Measurements from ENCODE around the gene FERMT3.
"Not testable (repeated sequence)": the region's sequence is repeated elsewhere in the genome, so short reads cannot be mapped to it uniquely, and the experiment has no call there.

FERMT3 gene

DNA sequence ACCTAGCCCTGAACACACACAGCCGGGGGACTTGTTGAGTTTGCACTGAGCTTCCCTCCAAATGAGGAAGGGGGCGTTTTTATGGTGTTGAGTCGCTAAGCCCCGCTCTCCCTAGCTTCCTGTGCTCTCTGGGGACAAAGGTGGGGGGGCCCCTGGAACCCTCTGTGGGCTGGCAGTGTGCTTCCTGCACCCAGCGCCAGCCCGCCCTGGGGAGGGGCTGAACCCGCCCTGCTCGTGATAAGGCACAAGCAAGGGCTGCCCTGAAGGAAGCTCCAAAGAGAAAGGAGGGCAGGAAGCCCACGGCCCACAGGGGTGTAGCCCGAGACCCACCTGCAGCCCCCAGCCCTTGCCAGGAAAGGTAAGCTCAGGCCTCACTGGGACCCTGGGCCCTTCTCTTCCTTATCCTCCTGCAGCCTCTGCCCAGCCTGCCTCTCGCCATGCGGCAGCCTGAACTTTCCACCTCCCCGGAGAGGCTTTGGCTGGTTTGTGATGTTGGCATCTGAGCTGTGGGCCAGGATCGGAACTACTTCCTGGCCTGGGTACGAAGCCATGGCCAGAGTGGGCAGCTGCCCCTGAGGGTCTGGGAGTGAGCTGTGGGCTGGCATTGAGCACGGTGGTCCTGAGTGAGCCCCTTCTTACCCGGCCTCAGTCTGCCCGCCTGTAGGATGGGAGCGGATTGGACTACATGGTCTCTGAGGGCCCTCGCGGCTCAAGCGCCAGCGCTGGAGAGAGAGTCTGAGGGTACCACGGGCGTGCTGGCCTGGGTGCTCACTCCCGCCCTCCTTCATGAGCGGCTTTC, at the start of gene FERMT3:
Gene FERMT3, plus strand, starts transcription at position 265 of the 799 bp plus-strand sequence. CDS start 644 bp downstream, outside the sequence.
- FAIRE-seq = no peak
- no peak for DNase-seq (ENCODE audit: low spot score)

- no peak for DNase-seq (ENCODE audit: low spot score)
- FAIRE-seq = no peak
Measured at GRCh38 chr11:64157631-64158394, 48.7 kb upstream of the FERMT3 start.

GRCh38 chr11:64161037-64161436, 45.5 kb upstream of the FERMT3 start:
- FAIRE-seq (no peak), DNase-seq (ENCODE audit: low spot score) (no peak)

- FAIRE-seq = not testable (repeated sequence)
Measured at GRCh38 chr11:64162769-64163168, 43.8 kb upstream of the FERMT3 start.

DNA sequence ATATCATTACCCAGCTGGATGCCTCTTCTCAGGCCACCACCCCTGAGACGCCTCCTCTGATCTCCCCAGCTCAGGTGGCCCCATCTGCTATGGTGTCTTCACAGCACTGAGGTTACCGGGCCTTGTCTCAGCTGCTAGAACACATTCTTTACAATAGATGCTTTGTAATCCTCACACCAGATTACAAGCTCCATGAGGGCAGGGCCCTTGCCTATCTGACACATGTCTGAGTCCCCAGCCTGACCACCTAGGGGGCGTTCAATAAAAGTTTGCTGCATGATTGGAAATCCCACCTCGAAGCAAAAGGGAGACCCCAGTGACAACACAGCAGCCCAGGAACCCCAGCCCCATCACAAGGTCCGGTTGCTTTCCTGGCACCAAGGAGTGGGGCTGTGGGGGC, 42.6 kb upstream of the FERMT3 start:
- DNase-seq (ENCODE audit: low spot score) (no peak), FAIRE-seq (no peak)

More at GRCh38 chr11:64162769-64163168, 43.8 kb upstream of the FERMT3 start:
- not testable (repeated sequence) for DNase-seq (ENCODE audit: low spot score)

- FAIRE-seq (no peak), DNase-seq (ENCODE audit: low spot score) (no peak)
Measured at GRCh38 chr11:64164392-64165312, 41.9 kb upstream of the FERMT3 start.

- no peak for FAIRE-seq
- peak; percentile 45 for DNase-seq (ENCODE audit: low spot score)
Measured at GRCh38 chr11:64165481-64165841, 41.1 kb upstream of the FERMT3 start.

GRCh38 chr11:64165842-64166635, 40.5 kb upstream of the FERMT3 start, which contains the start of gene MACROD1:
Gene MACROD1 (minus strand): TSS chr11:64166113. CDS start chr11:64165994, 119 bp downstream.
- no peak for FAIRE-seq
- peak; percentile 93 for DNase-seq (ENCODE audit: low spot score)

DNA sequence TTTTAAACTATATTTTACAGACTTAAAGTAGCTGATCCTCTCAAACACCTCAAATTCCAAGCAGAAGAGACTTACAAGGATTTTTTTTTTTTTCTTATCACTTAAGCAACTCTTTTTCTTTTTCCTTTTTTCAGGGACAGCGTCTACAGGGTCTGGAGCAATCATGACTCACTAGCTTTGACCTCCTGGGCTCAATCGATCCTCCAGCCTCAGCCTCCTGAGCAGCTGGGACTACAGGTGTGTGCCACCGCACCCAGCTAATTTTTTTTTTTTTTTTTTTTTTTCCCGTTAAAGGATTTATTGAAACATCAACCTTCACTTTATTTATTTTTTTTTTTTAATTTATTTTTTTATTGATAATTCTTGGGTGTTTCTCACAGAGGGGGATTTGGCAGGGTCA, 36.1 kb upstream of the FERMT3 start:
- DNase-seq (ENCODE audit: low spot score) = no peak
- FAIRE-seq = no peak

- DNase-seq (ENCODE audit: low spot score) = no peak
- no peak for FAIRE-seq
Measured at GRCh38 chr11:64173616-64174355, 32.7 kb upstream of the FERMT3 start.

DNA sequence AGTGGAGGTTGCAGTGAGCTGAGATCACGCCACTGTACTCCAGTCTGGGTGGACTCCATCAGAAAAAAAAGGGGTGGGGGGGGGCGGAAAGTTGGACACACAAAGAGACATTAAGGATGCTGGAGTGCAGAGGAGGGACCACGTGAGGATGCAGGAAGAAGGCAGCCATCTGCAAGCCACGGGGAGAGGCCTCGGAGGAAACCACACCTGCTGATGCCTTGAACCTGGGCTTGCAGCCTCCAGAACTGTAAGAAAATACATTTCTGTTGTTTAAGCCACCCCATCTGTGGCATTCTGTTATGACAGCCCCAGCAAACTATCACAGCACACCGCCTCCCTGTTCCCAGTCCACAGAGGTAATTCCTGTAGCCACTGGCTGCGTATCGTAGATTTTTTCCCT, 29.8 kb upstream of the FERMT3 start:
- FAIRE-seq = no peak
- no peak for DNase-seq (ENCODE audit: low spot score)

DNA sequence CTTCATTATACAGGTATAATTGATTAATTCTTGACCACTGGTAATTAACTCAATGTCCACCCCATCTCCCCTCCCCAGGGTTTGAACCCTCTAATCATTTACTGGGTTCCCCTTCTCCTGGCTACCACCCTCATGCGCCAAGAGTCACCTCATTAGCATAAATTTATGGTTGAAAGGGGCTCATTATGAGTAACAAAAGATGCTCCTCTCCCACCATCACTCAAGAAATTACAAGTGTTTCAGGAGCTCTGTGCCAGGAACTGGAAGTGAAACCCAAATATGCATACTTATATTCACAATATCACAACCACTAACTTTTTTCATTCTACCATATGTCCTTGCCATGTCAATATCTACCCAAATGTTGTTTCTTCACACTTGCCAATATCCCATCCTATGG, 28.3 kb upstream of the FERMT3 start:
- no peak for FAIRE-seq
- DNase-seq (ENCODE audit: low spot score) = no peak

DNA sequence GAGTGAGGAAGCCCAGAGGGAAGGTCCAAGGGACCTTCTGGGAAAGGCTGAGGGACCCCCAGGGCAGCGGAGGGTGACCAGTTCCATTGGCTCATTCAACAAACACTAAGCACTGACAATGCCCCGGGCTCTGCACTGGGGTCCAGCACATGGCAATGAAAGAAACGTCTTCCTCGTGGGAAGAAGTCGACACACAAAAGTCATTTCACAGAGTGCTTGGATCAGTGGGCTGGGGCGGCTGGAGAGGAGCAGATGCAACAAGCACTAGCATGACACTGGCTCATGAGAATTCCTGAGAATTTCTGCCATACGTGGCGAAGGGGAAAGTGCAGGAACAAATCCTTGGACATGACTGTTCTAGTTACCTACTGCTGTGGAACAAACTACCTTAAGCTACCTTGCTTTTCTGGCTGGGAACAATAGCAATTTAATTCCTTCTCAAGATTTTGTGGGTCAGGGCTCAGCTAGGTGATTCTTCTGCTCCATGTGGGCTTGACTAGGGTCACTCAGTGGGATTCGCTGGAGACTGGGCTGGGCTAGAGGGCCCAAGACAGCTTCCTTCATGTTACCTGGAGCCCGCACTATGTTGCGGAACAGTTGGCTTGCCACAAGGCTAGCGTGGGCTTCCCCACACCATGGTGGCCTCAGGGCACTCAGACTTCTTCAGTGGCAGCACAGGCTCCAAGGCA, 27.4 kb upstream of the FERMT3 start:
- FAIRE-seq = no peak

GRCh38 chr11:64180891-64181290, 25.6 kb upstream of the FERMT3 start:
- DNase-seq (ENCODE audit: low spot score) = no peak
- FAIRE-seq = no peak

More for the DNA sequence above, 27.4 kb upstream of the FERMT3 start:
- DNase-seq (ENCODE audit: low spot score) = no peak

- DNase-seq (ENCODE audit: low spot score) (peak; percentile 93), FAIRE-seq (no peak)
Measured at GRCh38 chr11:64181506-64182411, 24.8 kb upstream of the FERMT3 start.

DNA sequence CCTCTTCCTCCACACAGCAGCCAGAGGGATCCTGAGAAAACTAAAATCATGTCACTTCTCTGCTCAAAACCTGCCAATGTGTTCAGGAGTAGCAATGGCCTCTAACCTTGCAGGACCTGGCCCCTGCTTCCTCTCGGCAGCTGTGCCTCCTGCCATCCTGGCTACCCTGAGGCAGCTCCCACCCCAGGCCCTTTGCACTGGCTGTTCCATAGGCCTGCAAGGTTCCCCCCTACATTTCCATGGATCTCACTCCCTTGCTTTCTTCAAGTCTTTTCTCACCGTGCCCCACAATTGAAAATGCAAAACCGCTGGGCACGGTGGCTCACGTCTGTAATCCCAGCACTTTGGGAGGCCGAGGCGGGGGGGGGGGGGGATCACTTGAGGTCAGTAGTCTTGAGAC, 22.6 kb upstream of the FERMT3 start:
- FAIRE-seq (no peak), DNase-seq (ENCODE audit: low spot score) (no peak)

DNA sequence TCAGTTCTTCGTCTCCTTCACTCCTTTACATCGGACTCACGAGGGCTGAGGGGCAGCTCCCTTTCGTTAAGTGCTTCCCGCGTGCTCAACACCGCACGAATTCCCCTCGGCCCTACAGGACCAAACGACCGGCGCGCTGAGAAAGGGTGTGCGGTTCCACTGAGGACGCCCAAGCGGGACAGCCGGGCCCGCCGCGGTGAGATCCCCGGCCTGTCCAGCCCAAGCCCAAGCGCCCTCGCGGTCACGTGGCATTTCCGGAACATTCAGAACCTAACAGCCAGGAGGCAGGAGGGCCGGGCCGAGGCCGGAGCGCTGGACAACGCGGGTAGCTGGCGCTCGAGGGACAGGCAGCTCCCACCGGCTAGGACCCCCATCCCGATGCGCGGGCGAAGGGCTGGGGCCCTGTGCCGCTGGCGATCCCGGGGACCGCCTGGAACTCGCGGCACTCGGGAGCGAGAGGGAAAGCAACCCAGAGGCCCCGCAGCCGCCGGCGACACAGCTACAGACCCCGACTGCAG, 21.3 kb upstream of the FERMT3 start:
- FAIRE-seq = no peak
- DNase-seq (ENCODE audit: low spot score) = peak; percentile 77

All from urothelium cell line (cell line).